Measurements from ENCODE around the gene GZMM. TPM values are rescaled to one million over a fixed set of nuclear protein-coding genes. Genes with fewer than 3 reads are reported as not detected.

GZMM gene
- total RNA-seq, 2 donors from 2014 or later = 0.54 TPM; not detected in 1

- H3K9me3 ChIP-seq = no peaks in the 10 kb centered on the region
- H3K27me3 ChIP-seq (replicated peaks; ENCODE audit: insufficient read depth) = no peaks in the 10 kb centered on the region
- no peak overlapping the region for H3K27ac ChIP-seq
- peaks cover 2% of the 10 kb centered on the region for H3K36me3 ChIP-seq
- TF ChIP-seq, protein P1, sequence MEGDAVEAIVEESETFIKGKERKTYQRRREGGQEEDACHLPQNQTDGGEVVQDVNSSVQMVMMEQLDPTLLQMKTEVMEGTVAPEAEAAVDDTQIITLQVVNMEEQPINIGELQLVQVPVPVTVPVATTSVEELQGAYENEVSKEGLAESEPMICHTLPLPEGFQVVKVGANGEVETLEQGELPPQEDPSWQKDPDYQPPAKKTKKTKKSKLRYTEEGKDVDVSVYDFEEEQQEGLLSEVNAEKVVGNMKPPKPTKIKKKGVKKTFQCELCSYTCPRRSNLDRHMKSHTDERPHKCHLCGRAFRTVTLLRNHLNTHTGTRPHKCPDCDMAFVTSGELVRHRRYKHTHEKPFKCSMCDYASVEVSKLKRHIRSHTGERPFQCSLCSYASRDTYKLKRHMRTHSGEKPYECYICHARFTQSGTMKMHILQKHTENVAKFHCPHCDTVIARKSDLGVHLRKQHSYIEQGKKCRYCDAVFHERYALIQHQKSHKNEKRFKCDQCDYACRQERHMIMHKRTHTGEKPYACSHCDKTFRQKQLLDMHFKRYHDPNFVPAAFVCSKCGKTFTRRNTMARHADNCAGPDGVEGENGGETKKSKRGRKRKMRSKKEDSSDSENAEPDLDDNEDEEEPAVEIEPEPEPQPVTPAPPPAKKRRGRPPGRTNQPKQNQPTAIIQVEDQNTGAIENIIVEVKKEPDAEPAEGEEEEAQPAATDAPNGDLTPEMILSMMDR (IDR thresholded peaks at IDR 0.05) = no peak
- DNase-seq (ENCODE audit: low spot score) = no peak
- no peaks in the 10 kb centered on the region for H3K4me1 ChIP-seq (ENCODE audit: control insufficient read depth in 1 of 2, low read depth in 2 of 2)
- ATAC-seq (ENCODE audit: insufficient number of reproducible peaks, low FRiP score, low read depth) = no peak
- no peak overlapping the region for H3K4me3 ChIP-seq
These were observed 25.1 kb upstream of the GZMM start for GRCh38 chr19:518598-519231.

GRCh38 chr19:519449-519865, 24.4 kb upstream of the GZMM start:
- TF ChIP-seq, protein P1 (IDR thresholded peaks at IDR 0.05) = no peak
- H3K4me1 ChIP-seq (ENCODE audit: control insufficient read depth in 1 of 2, low read depth in 2 of 2) = no peaks in the 10 kb centered on the region
- H3K27ac ChIP-seq = no peak overlapping the region
- H3K36me3 ChIP-seq = peaks cover 2% of the 10 kb centered on the region
- no peaks in the 10 kb centered on the region for H3K9me3 ChIP-seq
- DNase-seq (ENCODE audit: low spot score) = no peak
- H3K4me3 ChIP-seq = no peak overlapping the region
- no peak for ATAC-seq (ENCODE audit: insufficient number of reproducible peaks, low FRiP score, low read depth)
- no peaks in the 10 kb centered on the region for H3K27me3 ChIP-seq (replicated peaks; ENCODE audit: insufficient read depth)

GRCh38 chr19:522726-523125, 21.1 kb upstream of the GZMM start:
- DNase-seq (ENCODE audit: low spot score) (no peak), ATAC-seq (ENCODE audit: insufficient number of reproducible peaks, low FRiP score, low read depth) (no peak)
- Histone ChIP-seq H3K27me3 (replicated peaks; ENCODE audit: insufficient read depth) (no peaks in the 10 kb centered on the region), H3K36me3 (peaks cover 2% of the 10 kb centered on the region), H3K9me3 (no peaks in the 10 kb centered on the region), H3K4me3 (no peak overlapping the region), H3K4me1 (ENCODE audit: control insufficient read depth in 1 of 2, low read depth in 2 of 2) (no peaks in the 10 kb centered on the region), H3K27ac (no peak overlapping the region)
- TF ChIP-seq, protein P1 (IDR thresholded peaks at IDR 0.05) = no peak

- DNase-seq (ENCODE audit: low spot score) (no peak), ATAC-seq (ENCODE audit: insufficient number of reproducible peaks, low FRiP score, low read depth) (no peak)
- Histone ChIP-seq H3K36me3 (peaks cover 2% of the 10 kb centered on the region), H3K4me3 (no peak overlapping the region), H3K27me3 (replicated peaks; ENCODE audit: insufficient read depth) (no peaks in the 10 kb centered on the region), H3K9me3 (no peaks in the 10 kb centered on the region), H3K27ac (no peak overlapping the region), H3K4me1 (ENCODE audit: control insufficient read depth in 1 of 2, low read depth in 2 of 2) (no peaks in the 10 kb centered on the region)
- TF ChIP-seq, protein P1 (IDR thresholded peaks at IDR 0.05) = no peak
These were observed 19.7 kb upstream of the GZMM start for GRCh38 chr19:524062-524674.

DNA sequence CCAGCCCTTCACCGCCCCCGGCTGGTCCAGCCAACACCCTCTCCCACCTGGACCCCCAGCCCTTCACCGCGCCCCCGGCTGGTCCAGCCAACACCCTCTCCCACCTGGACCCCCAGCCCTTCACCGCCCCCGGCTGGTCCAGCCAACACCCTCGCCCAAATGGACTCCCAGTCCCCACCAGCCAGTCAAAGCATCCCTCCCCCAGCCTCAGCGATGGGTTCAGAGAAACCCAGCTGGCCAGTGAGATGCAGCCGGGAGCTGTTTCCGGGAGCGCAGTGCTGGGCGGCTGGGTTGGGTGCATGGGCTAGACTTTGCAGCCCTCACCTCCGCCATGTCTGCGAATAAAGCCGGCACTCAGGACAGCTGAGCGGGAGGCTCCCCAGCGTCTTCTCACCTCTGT, 18.8 kb upstream of the GZMM start:
- H3K36me3 ChIP-seq = no peaks in the 10 kb centered on the region
- DNase-seq (ENCODE audit: low spot score) (no peak), ATAC-seq (ENCODE audit: insufficient number of reproducible peaks, low FRiP score, low read depth) (no peak)
- no peak overlapping the region for H3K4me3 ChIP-seq
- TF ChIP-seq, protein P1 (IDR thresholded peaks at IDR 0.05) = no peak
- no peaks in the 10 kb centered on the region for H3K9me3 ChIP-seq
- H3K27me3 ChIP-seq (replicated peaks; ENCODE audit: insufficient read depth) = no peaks in the 10 kb centered on the region
- H3K4me1 ChIP-seq (ENCODE audit: control insufficient read depth in 1 of 2, low read depth in 2 of 2) = no peaks in the 10 kb centered on the region
- H3K27ac ChIP-seq = no peak overlapping the region
